NOMO-1 treated with DMSO at 0.1 percent for 48 hours (cell line): ENCODE data around the gene CNOT2.

Source experiments
- DNase-seq: peaks from one replicate; lab custom pipeline; 2025; ENCODE audit not compliant: unreplicated experiment; lab: John Stamatoyannopoulos, UW

Gene CNOT2

GRCh38 chr12:70251226-70251625, 8.0 kb downstream of the CNOT2 start:
- DNase-seq, result no peak

GRCh38 chr12:70251661-70252060, 8.4 kb downstream of the CNOT2 start:
- DNase-seq, result no peak

- DNase-seq, result no peak
These were observed 9.6 kb downstream of the CNOT2 start for GRCh38 chr12:70252832-70253231.

GRCh38 chr12:70254225-70254624, 11.0 kb downstream of the CNOT2 start:
- no peak for DNase-seq

GRCh38 chr12:70254846-70255245, 11.6 kb downstream of the CNOT2 start:
- DNase-seq, result no peak

GRCh38 chr12:70255311-70255710, 12.1 kb downstream of the CNOT2 start:
- DNase-seq, result no peak

- DNase-seq, result no peak
These were observed 15.6 kb downstream of the CNOT2 start for GRCh38 chr12:70258605-70259403.

- peak; percentile 69 for DNase-seq
These were observed 17.4 kb downstream of the CNOT2 start for GRCh38 chr12:70260646-70261045.

GRCh38 chr12:70264067-70264867, 21.0 kb downstream of the CNOT2 start:
- no peak for DNase-seq

GRCh38 chr12:70265132-70265531, 21.9 kb downstream of the CNOT2 start:
- DNase-seq, result no peak

GRCh38 chr12:70267550-70267949, 24.3 kb downstream of the CNOT2 start:
- no peak for DNase-seq

- no peak for DNase-seq
These were observed 25.7 kb downstream of the CNOT2 start for GRCh38 chr12:70268972-70269371.

GRCh38 chr12:70270108-70270507, 26.9 kb downstream of the CNOT2 start:
- no peak for DNase-seq

- DNase-seq, result no peak
These were observed 27.8 kb downstream of the CNOT2 start for GRCh38 chr12:70271025-70271424.

- DNase-seq, result no peak
These were observed 29.3 kb downstream of the CNOT2 start for GRCh38 chr12:70272510-70272909.

GRCh38 chr12:70275045-70275444, 31.8 kb downstream of the CNOT2 start:
- no peak for DNase-seq

- DNase-seq, result no peak
These were observed 34.7 kb downstream of the CNOT2 start for GRCh38 chr12:70277973-70278372.

- DNase-seq, result no peak
These were observed 35.7 kb downstream of the CNOT2 start for GRCh38 chr12:70278945-70279344.

GRCh38 chr12:70283232-70283631, 40.0 kb downstream of the CNOT2 start:
- DNase-seq, result no peak

GRCh38 chr12:70288817-70289216, 45.6 kb downstream of the CNOT2 start:
- DNase-seq, result no peak

- DNase-seq, result peak; percentile 29
These were observed 46.9 kb downstream of the CNOT2 start for GRCh38 chr12:70290116-70290515.
